KMS-11 (cell line): ENCODE measurements around the gene NAV2.

ENCODE experiments used
- H2AFZ ChIP-seq: fragments of 200-600 bp; sonication (generic); 2 replicates; pipeline ENCODE4 v1.6.1; 2016; ENCODE audit warnings: antibody characterized with exemption, mixed run types, low read depth
- H3K27ac ChIP-seq: fragments of 200-600 bp; sonication (generic); 2 replicates; pipeline ENCODE4 v1.6.1; 2016; ENCODE audit warnings: mild to moderate bottlenecking, mixed run types
- H3K27me3 ChIP-seq: fragments of 200-600 bp; sonication (generic); 2 replicates; pipeline ENCODE4 v1.6.1; 2017; ENCODE audit warnings: mild to moderate bottlenecking, low read depth, mixed run types, moderate library complexity; ENCODE audit not compliant: insufficient read depth
- H3K36me3 ChIP-seq: fragments of 200-600 bp; sonication (generic); 2 replicates; pipeline ENCODE4 v1.6.1; 2017; ENCODE audit warnings: mild to moderate bottlenecking, mixed run types; ENCODE audit not compliant: insufficient read depth
- H3K4me1 ChIP-seq: fragments of 200-600 bp; sonication (generic); 2 replicates; pipeline ENCODE4 v1.6.1; 2016; ENCODE audit warnings: mild to moderate bottlenecking, low read depth, mixed run types; ENCODE audit not compliant: poor library complexity, severe bottlenecking
- H3K4me2 ChIP-seq: fragments of 200-600 bp; sonication (generic); 2 replicates; pipeline ENCODE4 v1.7.0; 2016; ENCODE audit warnings: mild to moderate bottlenecking, mixed run types
- H3K4me3 ChIP-seq: fragments of 200-600 bp; sonication (generic); IDR thresholded peaks from 2 replicates; pipeline ENCODE4 v1.6.1; 2017; ENCODE audit warnings: low read depth, low read length, mixed read lengths; ENCODE audit not compliant: insufficient read depth
- H3K79me2 ChIP-seq: fragments of 200-600 bp; sonication (generic); 2 replicates; pipeline ENCODE4 v1.6.1; 2016; ENCODE audit warnings: low read depth, mixed run types; ENCODE audit not compliant: insufficient read depth
- H3K9ac ChIP-seq: fragments of 200-600 bp; sonication (generic); 2 replicates; pipeline ENCODE4 v1.6.1; 2016; ENCODE audit warnings: mild to moderate bottlenecking, mixed run types
- H4K20me1 ChIP-seq: fragments of 200-600 bp; sonication (generic); 2 replicates; pipeline ENCODE4 v1.6.1; 2016; ENCODE audit warnings: mild to moderate bottlenecking, mixed run types; ENCODE audit not compliant: insufficient read depth
- TF ChIP-seq, protein P1 (sequence below): fragments of 200-600 bp; sonication (generic); conservative IDR thresholded peaks from 2 replicates; pipeline ENCODE4 v1.6.1; 2017; ENCODE audit warnings: low read depth, mild to moderate bottlenecking, antibody characterized with exemption, low read length, moderate library complexity, mixed read lengths

NAV2 gene

DNA sequence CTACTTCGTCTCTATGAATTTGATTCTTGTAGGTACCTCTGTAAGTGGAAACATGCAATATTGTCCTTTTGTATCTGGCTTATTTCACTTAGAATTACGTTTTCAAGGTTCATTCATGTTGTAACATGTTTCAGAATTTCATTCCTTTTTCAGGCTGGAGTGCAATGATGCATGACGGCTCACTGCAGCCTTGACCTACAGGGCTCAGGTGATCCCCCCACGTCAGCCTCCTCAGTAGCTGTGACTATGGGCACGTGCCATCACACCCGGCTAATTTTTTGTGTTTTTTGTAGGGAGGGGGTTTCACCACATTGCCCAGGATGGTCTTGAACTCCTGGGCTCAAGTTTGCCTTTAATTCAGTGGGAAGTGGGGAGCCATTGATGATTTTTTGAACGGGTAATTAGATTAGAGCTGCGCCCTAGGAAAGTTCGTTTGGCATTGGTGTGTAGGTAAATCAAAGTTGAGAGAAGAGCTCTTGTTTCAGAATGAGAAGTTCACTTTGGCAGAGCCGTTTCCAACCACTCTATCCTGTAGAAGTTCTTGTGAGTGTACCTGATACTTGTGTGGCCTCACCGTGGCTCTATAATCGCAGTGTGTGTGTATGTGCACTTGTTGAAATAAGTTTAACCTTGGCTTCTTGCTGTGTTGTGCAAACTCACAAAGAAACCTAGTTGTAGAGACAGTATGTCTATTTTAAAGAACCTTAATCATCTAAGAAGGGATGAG lies 115.9 kb downstream of the NAV2 start:
- Histone ChIP-seq H3K4me1 (no peaks in the 10 kb centered on the region), H2AFZ (no peak overlapping the region), H3K79me2 (no peaks in the 10 kb centered on the region), H3K27me3 (no peaks in the 10 kb centered on the region), H3K4me2 (no peak overlapping the region), H3K4me3 (no peak overlapping the region), H4K20me1 (no peaks in the 10 kb centered on the region), H3K27ac (no peak overlapping the region), H3K36me3 (no peaks in the 10 kb centered on the region), H3K9ac (no peak overlapping the region)
- TF ChIP-seq, protein P1, sequence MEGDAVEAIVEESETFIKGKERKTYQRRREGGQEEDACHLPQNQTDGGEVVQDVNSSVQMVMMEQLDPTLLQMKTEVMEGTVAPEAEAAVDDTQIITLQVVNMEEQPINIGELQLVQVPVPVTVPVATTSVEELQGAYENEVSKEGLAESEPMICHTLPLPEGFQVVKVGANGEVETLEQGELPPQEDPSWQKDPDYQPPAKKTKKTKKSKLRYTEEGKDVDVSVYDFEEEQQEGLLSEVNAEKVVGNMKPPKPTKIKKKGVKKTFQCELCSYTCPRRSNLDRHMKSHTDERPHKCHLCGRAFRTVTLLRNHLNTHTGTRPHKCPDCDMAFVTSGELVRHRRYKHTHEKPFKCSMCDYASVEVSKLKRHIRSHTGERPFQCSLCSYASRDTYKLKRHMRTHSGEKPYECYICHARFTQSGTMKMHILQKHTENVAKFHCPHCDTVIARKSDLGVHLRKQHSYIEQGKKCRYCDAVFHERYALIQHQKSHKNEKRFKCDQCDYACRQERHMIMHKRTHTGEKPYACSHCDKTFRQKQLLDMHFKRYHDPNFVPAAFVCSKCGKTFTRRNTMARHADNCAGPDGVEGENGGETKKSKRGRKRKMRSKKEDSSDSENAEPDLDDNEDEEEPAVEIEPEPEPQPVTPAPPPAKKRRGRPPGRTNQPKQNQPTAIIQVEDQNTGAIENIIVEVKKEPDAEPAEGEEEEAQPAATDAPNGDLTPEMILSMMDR: no peak

GRCh38 chr11:19829109-19829837 lies 116.6 kb downstream of the NAV2 start:
- no peaks in the 10 kb centered on the region for H3K27me3 ChIP-seq
- no peak overlapping the region for H3K27ac ChIP-seq
- no peak overlapping the region for H2AFZ ChIP-seq
- no peaks in the 10 kb centered on the region for H3K4me1 ChIP-seq
- H4K20me1 ChIP-seq: no peaks in the 10 kb centered on the region
- no peak overlapping the region for H3K4me3 ChIP-seq
- H3K79me2 ChIP-seq: no peaks in the 10 kb centered on the region
- TF ChIP-seq, protein P1: no peak
- H3K4me2 ChIP-seq: no peak overlapping the region
- no peaks in the 10 kb centered on the region for H3K36me3 ChIP-seq
- no peak overlapping the region for H3K9ac ChIP-seq

- Histone ChIP-seq H3K4me2 (no peak overlapping the region), H3K36me3 (no peaks in the 10 kb centered on the region), H3K27ac (no peak overlapping the region), H3K4me3 (no peak overlapping the region), H4K20me1 (no peaks in the 10 kb centered on the region), H3K79me2 (no peaks in the 10 kb centered on the region), H3K4me1 (no peaks in the 10 kb centered on the region), H3K9ac (no peak overlapping the region), H3K27me3 (no peaks in the 10 kb centered on the region), H2AFZ (no peak overlapping the region)
- TF ChIP-seq, protein P1: no peak
These were observed 119.6 kb downstream of the NAV2 start for GRCh38 chr11:19832086-19832750.

GRCh38 chr11:19832901-19833300 lies 120.3 kb downstream of the NAV2 start:
- Histone ChIP-seq H3K4me2 (no peak overlapping the region), H3K79me2 (no peaks in the 10 kb centered on the region), H3K27ac (no peak overlapping the region)

More at GRCh38 chr11:19832901-19833300, 120.3 kb downstream of the NAV2 start:
- Histone ChIP-seq H2AFZ (no peak overlapping the region), H3K27me3 (no peaks in the 10 kb centered on the region), H3K4me1 (no peaks in the 10 kb centered on the region), H3K36me3 (no peaks in the 10 kb centered on the region), H3K4me3 (no peak overlapping the region), H3K9ac (no peak overlapping the region), H4K20me1 (no peaks in the 10 kb centered on the region)
- TF ChIP-seq, protein P1: no peak
